Liver (tissue), 9 donors: ENCODE data around the gene UQCC3. TPM values are rescaled to one million over a fixed set of nuclear protein-coding genes. Genes with fewer than 3 reads are reported as not detected.
A peak's percentile ranks its signal among the peaks of the same experiment; 100 is the strongest.

Experiments used
- DNase-seq: peaks from one replicate; pipeline ENCODE4 v3.0.0-alpha.2; 2017; ENCODE audit warnings: low spot score
- H3K27ac ChIP-seq, 2 donors: one replicate each; pipeline ENCODE4 v1.7.0; 2013; ENCODE audit warnings: inconsistent platforms in 2 of 2, low read length in 2 of 2, control low read depth in 1 of 2, low read depth in 1 of 2, mild to moderate bottlenecking in 1 of 2
- H3K27me3 ChIP-seq, 4 donors: one replicate each; pipeline versions ENCODE4 v1.6.1 to v1.7.0; 2013; ENCODE audit warnings: low read length in 3 of 4, inconsistent platforms in 1 of 4, mild to moderate bottlenecking in 1 of 4, moderate library complexity in 1 of 4; ENCODE audit not compliant: control insufficient read depth in 4 of 4, insufficient read depth in 4 of 4
- H3K36me3 ChIP-seq, 4 donors: one replicate each; pipeline versions ENCODE4 v1.6.1 to v1.7.0; 2013; ENCODE audit warnings: low read length in 3 of 4, mild to moderate bottlenecking in 3 of 4, low read depth in 1 of 4, moderate library complexity in 1 of 4; ENCODE audit not compliant: control insufficient read depth in 4 of 4, insufficient read depth in 3 of 4
- H3K4me1 ChIP-seq, 4 donors: one replicate each; pipeline versions ENCODE4 v1.6.1 to v1.7.0; 2013; ENCODE audit warnings: low read length in 3 of 4, mild to moderate bottlenecking in 3 of 4, moderate library complexity in 1 of 4; ENCODE audit not compliant: control insufficient read depth in 4 of 4, insufficient read depth in 4 of 4
- H3K4me3 ChIP-seq, 3 donors: one replicate each; pipeline versions ENCODE4 v1.6.1 to v1.7.0; 2013; ENCODE audit warnings: low read length in 3 of 3, control low read depth in 1 of 3, low read depth in 1 of 3, mild to moderate bottlenecking in 1 of 3
- H3K9ac ChIP-seq, 2 donors: one replicate each; pipeline ENCODE4 v1.7.0; 2013; ENCODE audit warnings: low read length in 2 of 2, mild to moderate bottlenecking in 2 of 2, moderate library complexity in 2 of 2, control low read depth in 1 of 2, low read depth in 1 of 2
- H3K9me3 ChIP-seq, 4 donors: one replicate each; pipeline versions ENCODE4 v1.6.1 to v1.7.0; 2013; ENCODE audit warnings: low read length in 3 of 4; ENCODE audit not compliant: control insufficient read depth in 4 of 4
- ATF3 ChIP-seq: IDR thresholded peaks from 2 replicates; pipeline ENCODE4 v1.6.1; 2016; ENCODE audit warnings: antibody characterized with exemption
- CTCF ChIP-seq: fragments of 150-350 bp; IDR thresholded peaks from 2 replicates; pipeline ENCODE4 v1.5.1; 2017; ENCODE audit warnings: improper control_type of control experiment, low read depth, low read length; ENCODE audit not compliant: missing input control
- FOXA1 ChIP-seq: IDR thresholded peaks from 2 replicates; pipeline ENCODE4 v1.6.1; 2016; ENCODE audit warnings: antibody characterized with exemption
- FOXA2 ChIP-seq: IDR thresholded peaks from 2 replicates; pipeline ENCODE4 v1.6.1; 2016; ENCODE audit warnings: antibody characterized with exemption
- HNF4G ChIP-seq: IDR thresholded peaks from 2 replicates; pipeline ENCODE4 v1.6.1; 2016; ENCODE audit warnings: antibody characterized with exemption
- JUND ChIP-seq, 2 donors: IDR thresholded peaks; 2 replicates each; pipeline ENCODE4 v1.6.1; 2016; ENCODE audit warnings: antibody characterized with exemption in 2 of 2
- MAX ChIP-seq: IDR thresholded peaks from 2 replicates; pipeline ENCODE4 v1.6.1; 2016; ENCODE audit warnings: antibody characterized with exemption
- NR2F2 ChIP-seq: IDR thresholded peaks from 2 replicates; pipeline ENCODE4 v1.6.1; 2016; ENCODE audit warnings: antibody characterized with exemption
- RAD21 ChIP-seq, 2 donors: IDR thresholded peaks; 2 replicates each; pipeline ENCODE4 v1.6.1; 2016; ENCODE audit warnings: antibody characterized with exemption in 2 of 2, mild to moderate bottlenecking in 2 of 2
- REST ChIP-seq: IDR thresholded peaks from 2 replicates; pipeline ENCODE4 v1.6.1; 2016; ENCODE audit warnings: antibody characterized with exemption, mild to moderate bottlenecking
- SP1 ChIP-seq: IDR thresholded peaks from 2 replicates; pipeline ENCODE4 v1.6.1; 2018; ENCODE audit warnings: antibody characterized with exemption, mild to moderate bottlenecking
- TAF1 ChIP-seq: conservative IDR thresholded peaks from 2 replicates; pipeline ENCODE4 v1.6.1; 2016; ENCODE audit warnings: antibody characterized with exemption, mild to moderate bottlenecking
- YY1 ChIP-seq: IDR thresholded peaks from 2 replicates; pipeline ENCODE4 v1.6.1; 2016; ENCODE audit warnings: antibody characterized with exemption, mild to moderate bottlenecking
- WGBS: extraction: QIAGEN DNeasy Blood & Tissue Kit; methylation state at CpG from one replicate; pipeline ENCODE4 v1.1.7; 2013; 5-methylcytosine and 5-hydroxymethylcytosine counted together
- polyA plus RNA-seq, 2 donors: library from polyadenylated mRNA; stranded (reverse) in 1 of 2; unstranded in 1 of 2; fragments of 200-250 nt in 1 of 2; fragments of >200 nt in 1 of 2; fragmentation: Nextera tagmentation in 1 of 2; extraction: Ambion mirVana in 1 of 2; gene quantifications; one replicate each; pipeline versions ENCODE4 v1.2.1 to v1.2.3, GENCODE V29; 2013 to 2015
- total RNA-seq, 2 donors: library from RNA; depleted of rRNA; stranded (reverse); fragments of >200 nt; gene quantifications; one replicate each; pipeline ENCODE4 v1.2.3, GENCODE V29; 2014
- donor health status: healthy.
- donor health status: healthy.
- donor health status: healthy.
- donor health status: healthy.
- donor health status: healthy.

UQCC3 gene
- total and polyA plus RNA-seq, 4 donors = 2.9 to 12.2 (median 6.6) TPM

GRCh38 chr11:62706850-62707247 lies 35.4 kb downstream of the UQCC3 start:
- peak overlapping the region; percentile 66 to 77 (median 72) for H3K4me3 ChIP-seq
- peaks cover 14 to 44% (median 35%) of the 10 kb centered on the region in 4 donors for H3K4me1 ChIP-seq
- no peaks in the 10 kb centered on the region for H3K27me3 ChIP-seq
- no peaks in the 10 kb centered on the region for H3K9me3 ChIP-seq
- peaks cover 0 to 4% (median 1%) of the 10 kb centered on the region in 4 donors for H3K36me3 ChIP-seq
- H3K27ac ChIP-seq = peak overlapping the region; percentile 79 to 80
- no peak for DNase-seq
- 82% methylated on average over 8 of the region's 8 CpGs for WGBS
- peak overlapping the region; percentile 37 to 50 for H3K9ac ChIP-seq
- TF ChIP-seq NR2F2 (no peak), FOXA1 (no peak), JUND (IDR thresholded peaks at IDR 0.05) (no peak), HNF4G (no peak), CTCF (no peak), SP1 (no peak), REST (no peak), TAF1 (no peak), YY1 (no peak)

- peak within 1 kb of the TSS; percentile 79 to 80 for H3K27ac ChIP-seq
- H3K36me3 ChIP-seq = peaks cover 0 to 4% (median 1%) of the 10 kb centered on the region in 4 donors
- peaks cover 15 to 48% (median 38%) of the 10 kb centered on the region in 4 donors for H3K4me1 ChIP-seq
- TF ChIP-seq NR2F2 (no peak), JUND (IDR thresholded peaks at IDR 0.05) (no peak), FOXA1 (no peak), RAD21 (IDR thresholded peaks at IDR 0.05) (no peak), CTCF (no peak), FOXA2 (no peak), ATF3 (no peak), MAX (no peak), YY1 (no peak)
- DNase-seq = peak; percentile 39
- peak within 1 kb of the TSS; percentile 66 to 77 (median 72) for H3K4me3 ChIP-seq
- no peaks in the 10 kb centered on the region for H3K27me3 ChIP-seq
- WGBS = 85% methylated on average over 10 of the region's 10 CpGs
- H3K9me3 ChIP-seq = no peaks in the 10 kb centered on the region
- peak within 1 kb of the TSS; percentile 37 to 50 for H3K9ac ChIP-seq
Observed at GRCh38 chr11:62707277-62707861, 35.9 kb downstream of the UQCC3 start, which contains the start of the genes BSCL2 and GNG3. Gene BSCL2, minus strand, starts transcription at chr11:62707424. Its CDS starts 229 bp downstream, at chr11:62707195. Gene GNG3, plus strand, starts transcription at chr11:62707676. Its CDS starts 620 bp downstream, at chr11:62708296.
